GM12801 (cell line): ENCODE measurements around the gene ANXA10.

ENCODE experiments used
- TF ChIP-seq, protein P1 (sequence below): IDR thresholded peaks from one replicate; pipeline ENCODE4 v1.5.1; 2011; ENCODE audit warnings: control low read depth; ENCODE audit not compliant: insufficient read length; ENCODE audit errors: extremely low read depth

The ANXA10 gene

DNA sequence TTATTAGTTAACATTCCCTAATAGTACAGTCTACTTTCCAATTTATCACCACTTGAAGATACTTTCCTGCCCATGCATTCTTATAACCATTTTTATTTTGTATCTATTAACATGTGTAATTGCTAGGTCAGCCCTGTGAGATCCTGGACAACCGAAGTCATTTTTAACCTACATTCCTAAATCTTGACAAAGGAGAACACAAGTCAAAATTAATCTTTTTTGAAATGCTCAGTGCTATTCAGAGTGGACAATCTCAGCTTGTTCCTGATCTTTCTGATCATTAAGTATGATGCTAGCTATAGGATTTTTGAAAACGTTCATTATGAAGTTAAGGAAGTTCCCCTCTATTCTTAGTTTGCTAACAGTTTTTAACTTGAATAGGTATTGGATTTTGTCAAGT is 37.5 kb downstream of the ANXA10 start:
- TF ChIP-seq, protein P1, sequence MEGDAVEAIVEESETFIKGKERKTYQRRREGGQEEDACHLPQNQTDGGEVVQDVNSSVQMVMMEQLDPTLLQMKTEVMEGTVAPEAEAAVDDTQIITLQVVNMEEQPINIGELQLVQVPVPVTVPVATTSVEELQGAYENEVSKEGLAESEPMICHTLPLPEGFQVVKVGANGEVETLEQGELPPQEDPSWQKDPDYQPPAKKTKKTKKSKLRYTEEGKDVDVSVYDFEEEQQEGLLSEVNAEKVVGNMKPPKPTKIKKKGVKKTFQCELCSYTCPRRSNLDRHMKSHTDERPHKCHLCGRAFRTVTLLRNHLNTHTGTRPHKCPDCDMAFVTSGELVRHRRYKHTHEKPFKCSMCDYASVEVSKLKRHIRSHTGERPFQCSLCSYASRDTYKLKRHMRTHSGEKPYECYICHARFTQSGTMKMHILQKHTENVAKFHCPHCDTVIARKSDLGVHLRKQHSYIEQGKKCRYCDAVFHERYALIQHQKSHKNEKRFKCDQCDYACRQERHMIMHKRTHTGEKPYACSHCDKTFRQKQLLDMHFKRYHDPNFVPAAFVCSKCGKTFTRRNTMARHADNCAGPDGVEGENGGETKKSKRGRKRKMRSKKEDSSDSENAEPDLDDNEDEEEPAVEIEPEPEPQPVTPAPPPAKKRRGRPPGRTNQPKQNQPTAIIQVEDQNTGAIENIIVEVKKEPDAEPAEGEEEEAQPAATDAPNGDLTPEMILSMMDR, result no peak

DNA sequence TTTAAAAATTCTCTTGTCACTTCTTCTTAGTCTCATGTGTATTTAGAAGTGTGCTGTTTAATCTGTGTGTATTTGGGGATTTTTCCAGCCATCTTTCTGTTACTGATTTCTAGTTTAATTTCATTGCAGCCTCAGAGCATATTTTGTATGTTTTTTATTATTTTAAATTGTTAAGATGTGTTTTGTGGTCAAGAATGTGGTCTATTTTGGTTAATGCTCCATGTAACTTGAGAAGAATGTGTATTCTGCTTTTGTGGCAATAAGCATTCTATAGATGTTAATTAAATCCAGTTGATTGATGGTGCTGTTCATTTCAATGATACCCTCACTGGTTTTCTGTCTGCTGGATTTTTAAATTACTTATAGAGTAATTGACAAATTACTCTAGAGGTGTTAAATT is 38.9 kb downstream of the ANXA10 start:
- TF ChIP-seq, protein P1, result no peak

DNA sequence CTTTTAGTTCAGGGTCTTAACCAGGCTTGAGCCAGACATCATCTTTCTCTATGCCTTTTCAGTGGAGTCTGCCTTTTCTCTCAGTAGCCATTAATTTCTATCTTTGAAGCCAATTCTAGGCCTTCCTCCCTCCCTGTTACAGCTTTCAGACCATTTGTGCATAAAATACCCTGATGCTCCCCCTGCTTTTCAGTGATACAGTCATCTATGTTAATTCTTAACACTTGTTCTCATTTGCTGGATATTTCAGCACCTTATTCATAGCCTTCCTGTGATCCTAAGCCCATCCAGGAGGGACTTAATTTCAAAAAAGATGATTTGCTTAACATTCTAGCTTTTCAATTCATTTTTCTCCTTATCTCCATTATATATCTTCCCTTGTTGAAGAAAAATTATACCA is 42.3 kb downstream of the ANXA10 start:
- TF ChIP-seq, protein P1, result no peak

DNA sequence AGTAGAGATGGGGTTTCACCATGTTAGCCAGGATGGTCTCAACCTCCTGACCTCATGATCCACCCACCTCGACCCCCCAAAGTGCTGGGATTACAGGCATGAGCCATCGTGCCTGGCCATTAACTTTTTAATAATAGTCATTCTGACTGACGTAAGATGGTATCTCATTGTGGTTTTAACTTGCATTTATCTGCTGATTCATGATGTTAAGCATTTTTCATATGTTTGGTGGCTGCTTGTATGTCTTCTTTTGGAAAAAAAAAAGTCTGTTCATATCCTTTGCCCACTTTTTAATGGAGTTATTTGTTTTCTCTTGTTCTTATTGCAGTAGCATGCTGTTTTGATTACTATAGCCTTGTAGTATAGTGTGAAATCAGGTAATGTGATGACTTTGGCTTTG is 45.8 kb downstream of the ANXA10 start:
- TF ChIP-seq, protein P1, result no peak

DNA sequence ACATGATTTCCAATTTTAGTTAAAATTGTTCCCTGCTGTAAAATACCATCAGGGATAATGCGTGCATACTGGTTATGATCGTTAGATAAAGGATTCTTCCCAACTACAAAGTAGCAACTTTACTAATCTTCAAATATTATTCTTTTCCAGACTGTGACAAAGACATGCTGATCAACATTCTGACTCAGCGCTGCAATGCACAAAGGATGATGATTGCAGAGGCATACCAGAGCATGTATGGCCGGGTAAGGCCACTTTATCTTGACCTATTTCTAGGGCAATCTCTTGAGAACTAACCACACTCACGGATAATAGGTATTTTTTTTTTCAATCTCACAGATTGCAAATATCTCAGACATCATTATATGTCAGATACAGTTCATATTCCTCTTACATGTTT is 47.0 kb downstream of the ANXA10 start:
- TF ChIP-seq, protein P1, result no peak

DNA sequence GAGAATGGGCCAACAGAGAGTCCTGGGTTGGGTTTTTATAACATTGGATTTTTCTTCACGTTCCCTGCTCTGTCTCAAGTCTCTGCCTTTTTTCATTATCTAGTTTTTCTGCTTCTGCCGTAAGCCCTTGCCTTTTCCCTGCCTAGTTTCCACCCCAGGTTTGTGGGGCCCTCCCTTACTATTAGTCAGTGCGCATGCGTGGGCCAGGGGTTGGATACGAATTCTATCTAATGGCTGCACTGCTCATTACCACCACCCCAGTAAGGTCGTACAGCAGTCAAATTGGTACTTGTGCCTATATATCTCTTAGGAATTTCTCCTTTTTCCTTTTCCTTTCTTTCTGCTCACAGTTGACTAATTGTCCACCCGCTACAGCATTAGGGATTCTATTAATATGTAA is 49.4 kb downstream of the ANXA10 start:
- TF ChIP-seq, protein P1, result no peak

DNA sequence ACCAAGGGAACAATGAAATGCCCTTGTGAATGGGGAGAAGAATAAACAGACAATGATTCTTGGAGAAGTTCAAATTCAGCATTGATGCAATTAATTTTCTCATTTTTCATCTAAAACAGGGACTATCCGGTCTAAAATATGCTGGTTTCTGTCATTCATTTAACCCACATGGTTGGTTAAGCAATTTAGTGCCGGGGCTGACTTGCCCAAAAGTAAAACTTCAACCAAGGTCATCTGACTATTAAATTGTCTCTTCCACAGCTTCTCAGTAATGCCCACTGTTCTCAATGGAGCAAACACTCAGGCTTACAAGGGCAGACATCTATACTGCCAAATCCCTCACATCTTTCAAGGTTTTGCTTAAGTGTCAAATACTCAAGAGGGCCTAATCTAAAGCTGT is 51.3 kb downstream of the ANXA10 start:
- TF ChIP-seq, protein P1, result no peak
